PC-3 (cell line): ENCODE data around the gene MRPS12. TPM values are rescaled to one million over a fixed set of nuclear protein-coding genes. Genes with fewer than 3 reads are reported as not detected.

ENCODE experiments used
- ATAC-seq: fragments of 200-7000 bp; cut with Tn5 transposase; 2 replicates; pipeline ENCODE4 v1.9.1; 2020; ENCODE audit warnings: mild to moderate bottlenecking, moderate library complexity
- BruUV-seq: library from RNA; stranded (reverse); fragments of 400-500 nt; replicated peaks from 2 replicates; lab custom pipeline; 2021; lab: Mats Ljungman, UMichigan
- CTCF ChIA-PET: fragments of 300-600 bp; sonication (Branson Sonifier 250); formaldehyde crosslinking; loops from one replicate; lab custom pipeline; 2022; ENCODE audit warnings: antibody characterized with exemption; lab: Charles Lee
- POLR2A ChIA-PET: fragments of 300-600 bp; sonication (Branson Sonifier 250); formaldehyde crosslinking; loops from one replicate; lab custom pipeline; 2022; ENCODE audit warnings: antibody characterized with exemption; ENCODE audit not compliant: unreplicated experiment; lab: Charles Lee
- DNase-seq: peaks from one replicate; pipeline ENCODE4 v3.0.0-alpha.2; 2015
- H2AFZ ChIP-seq: fragments of 300-600 bp; sonication (generic); 2 replicates; pipeline ENCODE4 v1.6.0; 2016; ENCODE audit warnings: antibody characterized with exemption, low read length
- H3F3A ChIP-seq: fragments of 300-600 bp; sonication (generic); one replicate; pipeline ENCODE4 v1.6.0; 2017; ENCODE audit warnings: antibody characterized with exemption, low read length, control low read depth, mild to moderate bottlenecking; ENCODE audit not compliant: unreplicated experiment
- H3K27ac ChIP-seq: fragments of 300-600 bp; sonication (generic); 2 replicates; pipeline ENCODE4 v1.5.1; 2016; ENCODE audit warnings: mild to moderate bottlenecking, low read length
- H3K27me3 ChIP-seq: fragments of 300-600 bp; sonication (generic); 2 replicates; pipeline ENCODE4 v1.6.1; 2016; ENCODE audit warnings: low read length, mixed read lengths
- H3K36me3 ChIP-seq: fragments of 300-600 bp; sonication (generic); 2 replicates; pipeline ENCODE4 v1.6.1; 2016; ENCODE audit warnings: low read depth, mixed run types, low read length, mixed read lengths
- H3K4me1 ChIP-seq: fragments of 300-600 bp; sonication (generic); 2 replicates; pipeline ENCODE4 v1.5.1; 2016; ENCODE audit warnings: low read length; ENCODE audit not compliant: insufficient read depth
- H3K4me2 ChIP-seq: fragments of 300-600 bp; sonication (generic); 2 replicates; pipeline ENCODE4 v1.6.0; 2016; ENCODE audit warnings: low read length
- H3K4me3 ChIP-seq: fragments of 300-600 bp; sonication (generic); 2 replicates; pipeline ENCODE4 v1.5.1; 2016; ENCODE audit warnings: mild to moderate bottlenecking, low read length, mixed read lengths
- H3K79me2 ChIP-seq: fragments of 300-600 bp; sonication (generic); 2 replicates; pipeline ENCODE4 v1.6.1; 2017; ENCODE audit warnings: low read length, mixed read lengths
- H3K9ac ChIP-seq: fragments of 300-600 bp; sonication (generic); 2 replicates; pipeline ENCODE4 v1.6.0; 2016; ENCODE audit warnings: mild to moderate bottlenecking, low read length
- H3K9me2 ChIP-seq: fragments of 300-600 bp; sonication (generic); replicated peaks from 2 replicates; pipeline ENCODE4 v1.6.1; 2016; ENCODE audit warnings: mixed run types, low read length, mixed read lengths
- H3K9me3 ChIP-seq: fragments of 300-600 bp; sonication (generic); 2 replicates; pipeline ENCODE4 v1.6.1; 2016; ENCODE audit warnings: low read length, mixed read lengths
- H4K20me1 ChIP-seq: fragments of 300-600 bp; sonication (generic); 2 replicates; pipeline ENCODE4 v1.6.1; 2016; ENCODE audit warnings: low read length, mixed read lengths
- EZH2 ChIP-seq: fragments of 300-600 bp; sonication (generic); IDR thresholded peaks from one replicate; pipeline ENCODE4 v1.6.1; 2017; ENCODE audit warnings: antibody characterized with exemption, mild to moderate bottlenecking, low read length; ENCODE audit not compliant: unreplicated experiment
- EZH2phosphoT487 ChIP-seq: fragments of 300-600 bp; sonication (generic); IDR thresholded peaks from 2 replicates; pipeline ENCODE4 v1.6.1; 2018; ENCODE audit warnings: mild to moderate bottlenecking, antibody characterized with exemption, low read length, borderline replicate concordance
- intact Hi-C: fragments of 100-400 bp; cut with micrococcal nuclease; formaldehyde crosslinking; loops from 2 replicates; pipeline ENCODE4 v1.9.0; 2023
- total RNA-seq: library from RNA; depleted of rRNA; stranded (reverse); fragments of >200 nt; gene quantifications from 2 replicates; pipeline ENCODE4 v1.2.3, GENCODE V29; 2014
- TF ChIP-seq, protein P1 (sequence below): fragments of 300-600 bp; sonication (generic); conservative IDR thresholded peaks from 2 replicates; pipeline ENCODE4 v1.5.1; 2017; ENCODE audit warnings: antibody characterized with exemption, low read depth, mild to moderate bottlenecking, low read length

Gene MRPS12
- total RNA-seq, 1 experiment from 2014 or later: 156 TPM

DNA sequence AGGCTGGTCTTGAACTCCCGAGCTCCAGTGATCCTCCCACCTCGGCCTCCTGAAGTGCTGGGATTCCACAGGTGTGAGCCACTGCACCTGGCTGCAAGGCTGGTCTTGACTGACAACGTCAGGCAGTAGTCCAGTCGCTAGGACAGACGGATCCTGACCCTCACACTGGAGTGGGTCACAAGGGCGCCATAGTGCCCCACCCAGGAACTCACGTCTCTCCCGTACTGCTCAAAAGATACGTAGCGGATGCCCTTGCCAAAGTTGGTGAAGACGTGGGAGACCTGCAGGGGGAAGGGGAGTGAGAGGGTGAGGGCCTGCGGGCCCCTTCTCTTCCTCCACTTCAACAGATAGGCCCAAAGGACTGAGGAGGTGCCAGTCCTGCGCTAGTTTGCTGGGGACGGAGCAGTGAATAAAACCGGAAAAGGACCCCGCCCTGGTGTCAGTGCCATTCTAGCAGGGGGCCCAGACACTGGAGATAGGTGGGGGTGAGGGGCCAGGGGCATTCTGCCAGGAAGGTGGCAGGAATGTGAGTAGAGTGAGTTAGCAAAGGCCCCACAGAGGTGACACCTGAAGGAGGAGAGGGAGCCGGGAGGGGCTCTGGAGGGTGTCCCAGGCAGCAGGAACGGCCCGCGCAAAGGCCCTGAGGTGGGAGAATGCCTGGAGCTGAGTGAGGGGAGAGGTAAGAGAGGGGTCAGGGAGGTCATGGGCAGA lies 11.9 kb downstream of the MRPS12 start:
- Histone ChIP-seq H3K9me2 (no peaks in the 10 kb centered on the region), H3K36me3 (no peaks in the 10 kb centered on the region), H3K27me3 (no peaks in the 10 kb centered on the region), H3K4me1 (no peaks in the 10 kb centered on the region), H3K9me3 (no peaks in the 10 kb centered on the region), H2AFZ (no peak overlapping the region), H4K20me1 (no peaks in the 10 kb centered on the region), H3F3A (no peaks in the 10 kb centered on the region), H3K27ac (no peak overlapping the region), H3K79me2 (no peaks in the 10 kb centered on the region), H3K9ac (no peak overlapping the region), H3K4me2 (no peak overlapping the region), H3K4me3 (no peak overlapping the region)
- no peak for TF ChIP-seq EZH2phosphoT487
- TF ChIP-seq EZH2: no peak
- POLR2A ChIA-PET: no interaction called here
- intact Hi-C loops: no loop called here
- CTCF ChIA-PET: no interaction called here
- DNase-seq (no peak), ATAC-seq (no peak)
- BruUV-seq: no TSS peak

DNA sequence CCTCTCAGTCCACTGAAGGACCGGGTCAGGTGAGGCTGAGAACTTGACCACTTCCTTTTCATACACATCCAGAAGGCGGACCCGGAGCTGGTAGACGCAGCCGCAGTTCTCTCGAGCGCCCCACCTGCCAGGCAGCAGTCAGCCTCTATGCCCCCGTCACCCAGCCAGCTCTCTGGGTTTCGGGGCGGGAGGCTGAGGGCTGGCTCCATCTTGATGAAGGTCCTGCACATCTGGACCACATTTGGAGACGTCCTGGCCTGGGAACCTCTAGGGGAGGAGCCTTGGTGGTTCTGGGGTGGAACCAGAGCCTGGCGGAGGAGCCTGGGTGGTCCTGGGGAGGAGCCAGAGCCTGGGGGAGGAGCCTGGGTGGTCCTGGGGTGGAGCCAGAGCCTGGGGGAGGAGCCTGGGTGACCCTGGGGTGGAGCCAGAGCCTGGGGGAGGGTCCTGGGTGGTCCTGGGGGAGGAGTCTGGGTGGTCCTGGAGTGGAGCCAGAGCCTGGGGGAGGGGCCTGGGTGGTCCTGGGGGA lies 14.3 kb downstream of the MRPS12 start:
- DNase-seq (no peak), ATAC-seq (no peak)
- Histone ChIP-seq H3K4me3 (no peak overlapping the region), H2AFZ (no peak overlapping the region), H3K9me3 (no peaks in the 10 kb centered on the region), H3K4me1 (no peaks in the 10 kb centered on the region), H3K27me3 (no peaks in the 10 kb centered on the region), H3K27ac (no peak overlapping the region), H3F3A (no peaks in the 10 kb centered on the region), H3K9ac (no peak overlapping the region), H3K79me2 (no peaks in the 10 kb centered on the region), H3K9me2 (no peaks in the 10 kb centered on the region), H3K36me3 (no peaks in the 10 kb centered on the region), H3K4me2 (no peak overlapping the region), H4K20me1 (no peaks in the 10 kb centered on the region)
- TF ChIP-seq, protein P1, sequence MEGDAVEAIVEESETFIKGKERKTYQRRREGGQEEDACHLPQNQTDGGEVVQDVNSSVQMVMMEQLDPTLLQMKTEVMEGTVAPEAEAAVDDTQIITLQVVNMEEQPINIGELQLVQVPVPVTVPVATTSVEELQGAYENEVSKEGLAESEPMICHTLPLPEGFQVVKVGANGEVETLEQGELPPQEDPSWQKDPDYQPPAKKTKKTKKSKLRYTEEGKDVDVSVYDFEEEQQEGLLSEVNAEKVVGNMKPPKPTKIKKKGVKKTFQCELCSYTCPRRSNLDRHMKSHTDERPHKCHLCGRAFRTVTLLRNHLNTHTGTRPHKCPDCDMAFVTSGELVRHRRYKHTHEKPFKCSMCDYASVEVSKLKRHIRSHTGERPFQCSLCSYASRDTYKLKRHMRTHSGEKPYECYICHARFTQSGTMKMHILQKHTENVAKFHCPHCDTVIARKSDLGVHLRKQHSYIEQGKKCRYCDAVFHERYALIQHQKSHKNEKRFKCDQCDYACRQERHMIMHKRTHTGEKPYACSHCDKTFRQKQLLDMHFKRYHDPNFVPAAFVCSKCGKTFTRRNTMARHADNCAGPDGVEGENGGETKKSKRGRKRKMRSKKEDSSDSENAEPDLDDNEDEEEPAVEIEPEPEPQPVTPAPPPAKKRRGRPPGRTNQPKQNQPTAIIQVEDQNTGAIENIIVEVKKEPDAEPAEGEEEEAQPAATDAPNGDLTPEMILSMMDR: no peak
- intact Hi-C loops: no loop called here
- POLR2A ChIA-PET: no interaction called here
- CTCF ChIA-PET: no interaction called here
- no TSS peak for BruUV-seq

DNA sequence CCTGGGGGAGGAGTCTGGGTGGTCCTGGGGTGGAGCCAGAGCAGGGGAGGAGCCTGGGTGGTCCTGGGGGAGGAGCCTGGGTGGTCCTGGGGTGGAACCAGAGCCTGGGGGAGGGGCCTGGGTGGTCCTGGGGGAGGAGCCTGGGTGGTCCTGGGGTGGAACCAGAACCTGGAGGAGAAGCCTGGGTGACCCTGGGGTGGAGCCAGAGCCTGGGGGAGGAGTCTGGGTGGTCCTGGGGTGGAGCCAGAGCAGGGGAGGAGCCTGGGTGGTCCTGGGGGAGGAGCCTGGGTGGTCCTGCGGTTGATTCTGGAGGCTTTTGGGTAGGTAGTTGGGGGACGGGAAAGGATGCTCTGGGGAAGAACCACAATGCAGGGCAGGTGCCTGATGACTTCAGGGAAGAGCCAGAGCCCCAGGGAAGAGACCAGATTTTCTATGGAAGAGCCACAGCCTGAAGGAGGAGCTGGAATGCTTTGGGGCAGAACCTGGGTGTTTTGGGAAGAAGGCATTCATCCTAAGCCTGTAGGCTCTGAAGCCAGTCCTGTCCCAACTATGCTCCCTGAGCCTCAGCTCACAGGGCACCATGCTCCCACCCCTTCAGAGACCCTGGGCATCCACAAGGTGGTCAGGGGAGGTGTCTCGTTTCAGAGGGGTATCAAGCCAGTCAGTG lies 15.0 kb downstream of the MRPS12 start:
- TF ChIP-seq EZH2 (no peak), EZH2phosphoT487 (no peak)
- TF ChIP-seq, protein P1: no peak
- DNase-seq (no peak), ATAC-seq (no peak)
- H3K27me3 ChIP-seq: no peaks in the 10 kb centered on the region
- no peaks in the 10 kb centered on the region for H3K9me2 ChIP-seq
- no peaks in the 10 kb centered on the region for H3K9me3 ChIP-seq
- H2AFZ ChIP-seq: no peak overlapping the region
- CTCF ChIA-PET: no interaction called here
- no TSS peak for BruUV-seq
- no peaks in the 10 kb centered on the region for H3K36me3 ChIP-seq
- no peaks in the 10 kb centered on the region for H3F3A ChIP-seq
- H4K20me1 ChIP-seq: no peaks in the 10 kb centered on the region
- intact Hi-C loops: no loop called here
- POLR2A ChIA-PET: no interaction called here
- H3K4me1 ChIP-seq: no peaks in the 10 kb centered on the region
- no peak overlapping the region for H3K27ac ChIP-seq
- H3K4me3 ChIP-seq: no peak overlapping the region
- no peak overlapping the region for H3K4me2 ChIP-seq
- H3K9ac ChIP-seq: no peak overlapping the region
- no peaks in the 10 kb centered on the region for H3K79me2 ChIP-seq
